HG03378 (cell line): ENCODE data around the gene CBY1.

Experiments used
- ATAC-seq: cut with Tn5 transposase; IDR thresholded peaks from one replicate; pipeline ENCODE4 v1.9.1; 2021; ENCODE audit warnings: mild to moderate bottlenecking, moderate library complexity; ENCODE audit not compliant: unreplicated experiment

The CBY1 gene

GRCh38 chr22:38645430-38645829 is 11.0 kb upstream of the CBY1 start:
- no peak for ATAC-seq

GRCh38 chr22:38649841-38650522 is 6.5 kb upstream of the CBY1 start:
- ATAC-seq, result no peak

- ATAC-seq, result no peak
These were observed 3.6 kb upstream of the CBY1 start for GRCh38 chr22:38652859-38653258.

- no peak for ATAC-seq
These were observed 2.7 kb upstream of the CBY1 start for GRCh38 chr22:38653741-38654140.

GRCh38 chr22:38655519-38656255 is 751 bp upstream of the CBY1 start:
- no peak for ATAC-seq

GRCh38 chr22:38657045-38657909 is 839 bp downstream of the CBY1 start:
- peak; percentile 25 for ATAC-seq

- ATAC-seq, result no peak
These were observed 18.4 kb downstream of the CBY1 start for GRCh38 chr22:38674888-38675287.

- ATAC-seq, result no peak
These were observed 19.4 kb downstream of the CBY1 start for GRCh38 chr22:38675833-38676232.

GRCh38 chr22:38681582-38682335 is 25.3 kb downstream of the CBY1 start, which contains the start of gene TOMM22:
Gene TOMM22 (plus strand): TSS chr22:38681957. CDS start chr22:38681979, 22 bp downstream.
- ATAC-seq, result peak; percentile 68

GRCh38 chr22:38684895-38685294 is 28.5 kb downstream of the CBY1 start:
- no peak for ATAC-seq

GRCh38 chr22:38685761-38686160 is 29.3 kb downstream of the CBY1 start:
- no peak for ATAC-seq

- no peak for ATAC-seq
These were observed 33.2 kb downstream of the CBY1 start for GRCh38 chr22:38689651-38690050.

- ATAC-seq, result no peak
These were observed 37.6 kb downstream of the CBY1 start for GRCh38 chr22:38694049-38694448.

- ATAC-seq, result no peak
These were observed 38.5 kb downstream of the CBY1 start for GRCh38 chr22:38694940-38695339.

- ATAC-seq, result no peak
These were observed 40.4 kb downstream of the CBY1 start for GRCh38 chr22:38696606-38697424.

GRCh38 chr22:38697425-38698089 is 41.1 kb downstream of the CBY1 start:
- no peak for ATAC-seq

- no peak for ATAC-seq
These were observed 42.1 kb downstream of the CBY1 start for GRCh38 chr22:38698407-38699094.

GRCh38 chr22:38699143-38699542 is 42.7 kb downstream of the CBY1 start:
- no peak for ATAC-seq

- no peak for ATAC-seq
These were observed 43.3 kb downstream of the CBY1 start for GRCh38 chr22:38699784-38700183.
